T-helper 2 cell treated with Interferon-gamma antibody and Interleukin-4, amounts not matched to agents 100 ng/mL and 5 ng/mL, for 36 hours (primary cell): ENCODE results near the gene C5orf46. TPM values are rescaled to one million over a fixed set of nuclear protein-coding genes. Genes with fewer than 3 reads are reported as not detected.

ENCODE experiments used
- intact Hi-C: fragments of 100-400 bp; cut with micrococcal nuclease; formaldehyde crosslinking; loops from one replicate; pipeline ENCODE4 v1.15.1; 2023
- total RNA-seq: library from RNA; stranded (reverse); gene quantifications from 2 replicates; pipeline ENCODE4 v1.2.3, GENCODE V29; 2022

C5orf46 gene
- total RNA-seq, 1 donor from 2014 or later, result not detected

DNA sequence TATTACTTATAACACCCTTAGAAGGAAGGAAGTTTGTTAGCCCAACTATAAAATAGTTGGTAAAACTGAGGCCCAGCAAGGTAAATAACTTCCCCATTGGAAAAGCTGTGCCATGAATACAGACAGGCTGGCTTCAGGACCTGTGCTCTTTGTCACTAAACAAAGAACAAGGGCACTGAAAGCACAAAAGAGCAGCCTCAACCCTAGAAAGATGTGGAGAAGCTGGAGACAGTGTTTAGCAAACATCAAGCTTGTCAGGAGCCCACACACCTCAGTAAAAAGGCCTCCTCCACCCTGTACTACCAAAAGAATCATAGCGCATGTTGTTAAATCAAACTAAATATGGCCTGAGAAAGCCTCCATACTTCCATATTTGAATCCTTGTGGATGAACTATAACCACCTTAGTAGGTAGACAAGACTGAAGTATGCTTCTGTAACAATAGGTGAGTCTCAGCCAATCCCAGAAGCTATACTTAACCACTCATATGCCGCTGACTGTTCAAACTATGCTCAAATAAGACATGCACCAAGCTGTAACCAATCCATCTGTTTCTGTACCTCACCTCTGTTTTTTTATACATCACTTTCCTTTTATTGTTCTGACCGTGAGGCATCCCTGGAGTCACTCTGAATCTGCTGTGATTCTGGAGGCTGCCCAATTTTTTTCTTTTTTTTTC lies 46.2 kb downstream of the C5orf46 start:
- intact Hi-C loops, result no loop called here

DNA sequence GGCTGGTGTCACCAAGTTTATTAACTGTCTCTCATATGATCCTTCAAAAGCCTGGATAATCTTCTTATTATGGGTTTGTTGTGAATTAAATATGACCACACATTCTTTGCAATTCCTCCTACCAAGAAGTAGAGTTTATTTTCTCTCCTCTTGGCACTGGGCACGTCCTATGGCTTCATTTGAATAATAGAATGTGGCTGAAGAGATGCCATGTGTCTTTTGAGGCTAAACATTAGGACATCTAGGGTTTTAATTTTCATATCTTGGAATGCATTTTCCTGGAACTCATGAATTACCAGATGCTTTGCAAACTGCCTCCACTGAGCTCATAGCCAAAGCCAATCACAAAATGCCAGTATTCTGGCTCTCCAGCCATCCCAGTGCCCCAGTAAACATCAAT lies 47.8 kb downstream of the C5orf46 start:
- intact Hi-C loops, result no loop called here

- intact Hi-C loops, result no loop called here
Observed at GRCh38 chr5:147857302-147858129, 48.8 kb downstream of the C5orf46 start.

DNA sequence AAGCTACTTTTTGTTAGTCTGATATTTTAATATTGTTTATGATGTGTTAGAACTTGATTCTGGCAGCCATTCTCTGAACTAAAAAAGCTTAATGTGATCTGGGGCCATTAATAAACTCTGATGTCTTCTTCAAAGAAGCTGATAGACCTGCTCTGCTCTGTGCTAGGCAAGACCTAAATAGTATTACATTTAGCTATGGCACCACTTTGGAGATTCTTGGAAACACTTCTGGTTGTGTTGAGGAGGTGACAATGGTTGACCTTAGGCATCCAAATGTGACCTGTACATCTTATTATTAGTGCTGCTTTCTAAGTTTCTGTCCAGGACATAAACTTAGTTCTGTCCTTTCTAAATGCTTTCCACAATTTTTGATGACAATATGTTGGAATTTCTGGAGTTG lies 49.5 kb downstream of the C5orf46 start:
- intact Hi-C loops, result no loop called here

GRCh38 chr5:147855774-147856069 lies 50.6 kb downstream of the C5orf46 start:
- intact Hi-C loops, result no loop called here

DNA sequence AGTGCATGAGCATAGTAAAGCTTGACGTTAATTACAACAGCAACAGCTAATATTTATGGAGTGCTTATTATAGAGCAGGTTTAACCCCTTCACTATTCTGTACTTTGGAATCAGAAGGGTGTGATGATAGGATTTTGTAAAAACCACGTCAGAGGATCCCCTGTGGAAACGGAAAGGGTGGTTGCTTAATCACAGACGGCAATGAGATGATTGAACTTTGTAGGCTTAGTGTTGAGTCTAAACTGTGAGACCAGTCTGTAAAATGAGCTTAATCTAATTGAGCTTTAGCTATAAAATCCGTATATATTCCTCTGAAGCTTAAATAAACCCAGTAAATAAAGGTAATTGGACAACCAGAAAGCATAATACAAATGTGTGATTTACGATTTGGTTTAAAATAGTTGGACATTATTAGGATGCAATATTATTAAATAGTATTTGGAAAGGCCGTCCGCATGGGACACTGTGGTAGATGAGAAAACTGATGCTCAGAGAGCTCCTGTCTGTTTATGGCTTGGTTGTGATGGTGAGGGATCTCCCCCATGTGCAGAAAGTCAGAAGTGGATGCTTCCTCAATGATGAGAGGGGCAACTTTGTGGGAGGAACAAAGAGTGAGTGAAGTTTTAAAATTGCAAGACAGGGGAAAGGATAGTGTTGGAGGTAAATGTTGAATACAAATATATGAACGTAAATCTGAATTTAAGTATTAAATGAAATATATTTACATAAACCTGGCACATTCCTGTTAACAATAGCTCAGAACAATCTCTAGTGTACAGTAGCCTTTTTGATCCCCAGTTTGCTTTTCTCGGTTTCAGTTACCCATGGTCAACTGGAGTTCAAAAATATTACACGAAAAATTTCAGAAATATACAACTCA lies 51.2 kb downstream of the C5orf46 start:
- intact Hi-C loops, result no loop called here

- intact Hi-C loops, result no loop called here
Observed at GRCh38 chr5:147854331-147854730, 52.0 kb downstream of the C5orf46 start.

DNA sequence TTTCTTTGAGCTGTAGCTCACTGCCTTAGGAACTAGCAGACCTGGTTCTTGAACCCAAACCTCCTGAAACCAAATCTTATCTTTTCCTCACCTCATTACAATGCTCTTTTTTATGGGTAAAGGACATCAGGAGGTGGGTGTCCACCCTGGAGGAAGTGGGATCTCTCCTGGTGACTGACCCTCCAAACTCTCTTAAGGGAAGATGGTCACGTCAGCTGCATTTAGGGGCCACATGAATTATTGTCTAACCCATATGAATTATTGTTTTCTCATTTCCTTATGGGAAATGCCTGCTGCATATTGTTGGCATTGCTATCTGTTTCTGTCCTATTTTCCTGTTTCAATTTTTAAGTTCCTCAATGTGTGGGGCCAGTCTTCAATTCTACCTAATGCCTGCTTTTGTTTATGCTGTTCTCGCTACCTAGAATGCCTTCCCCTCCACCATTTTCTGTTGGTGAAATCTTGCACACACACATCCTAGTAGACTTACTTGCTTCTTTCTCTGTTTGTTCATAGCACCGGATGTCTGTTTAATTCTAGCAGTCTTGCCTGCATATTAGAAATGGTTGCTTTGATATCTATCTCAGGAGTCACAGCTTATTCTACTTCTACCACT lies 52.9 kb downstream of the C5orf46 start:
- intact Hi-C loops, result no loop called here

DNA sequence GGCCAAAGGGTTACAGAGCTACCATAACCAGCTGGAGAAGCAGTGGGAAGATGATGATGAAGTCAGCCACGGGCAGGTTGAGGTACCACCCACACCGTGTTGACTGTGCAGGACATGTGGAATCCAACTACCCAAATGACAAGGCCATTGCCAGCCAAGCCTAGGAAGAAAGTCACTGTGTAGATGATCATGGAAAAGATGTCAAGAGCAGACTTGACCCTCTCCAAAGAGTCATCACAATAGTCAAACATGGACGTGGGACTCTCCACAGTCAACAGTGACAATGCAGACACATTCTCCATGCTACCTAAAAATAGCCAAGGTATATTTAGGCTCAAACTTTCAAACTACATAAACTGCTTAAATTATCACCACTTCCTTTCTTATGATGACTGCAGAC lies 54.0 kb downstream of the C5orf46 start:
- intact Hi-C loops, result no loop called here

GRCh38 chr5:147851578-147851977 lies 54.8 kb downstream of the C5orf46 start:
- intact Hi-C loops, result no loop called here

- intact Hi-C loops, result loop anchor here (5.0 kb wide), 1 partner anchor 623 kb away; no protein-coding TSS in a partner anchor
Observed at GRCh38 chr5:147849226-147849625, 57.1 kb downstream of the C5orf46 start.

DNA sequence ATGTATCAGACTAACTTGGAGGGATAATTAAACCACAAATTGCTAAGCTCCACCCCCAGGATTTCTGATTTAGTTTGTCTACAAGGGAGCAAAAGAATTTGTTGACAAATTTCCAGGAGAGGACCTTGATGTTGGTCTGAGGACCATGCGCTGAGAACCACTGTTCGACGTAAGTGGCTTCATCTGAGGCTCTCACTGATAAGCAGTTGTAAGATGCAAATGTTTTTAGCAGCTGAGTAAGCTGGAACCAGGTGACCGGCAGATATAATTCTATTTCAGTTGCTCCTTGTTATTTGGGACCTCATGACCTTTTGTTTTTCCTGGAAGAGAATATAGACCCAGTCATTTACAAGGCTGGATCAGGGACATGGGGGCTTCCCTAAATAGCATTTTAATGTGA lies 60.7 kb downstream of the C5orf46 start:
- intact Hi-C loops, result loop anchor here (5.0 kb wide), 1 partner anchor 627 kb away; no protein-coding TSS in a partner anchor

GRCh38 chr5:147844846-147845245 lies 61.5 kb downstream of the C5orf46 start:
- intact Hi-C loops, result loop anchor here (5.0 kb wide), 1 partner anchor 627 kb away; no protein-coding TSS in a partner anchor

- intact Hi-C loops, result no loop called here
Observed at GRCh38 chr5:147842869-147843268, 63.5 kb downstream of the C5orf46 start.

Other genes starting within 250 kb of the C5orf46 start
- gene JAKMIP2, start 123.8 kb downstream of the C5orf46 start, total RNA-seq, result 7.6 and 9.5 TPM in 2 replicates
- not detected in 2 replicates for gene SPINK1, start 74.9 kb downstream of the C5orf46 start, total RNA-seq
- not detected in 2 replicates for gene SCGB3A2, start 27.8 kb downstream of the C5orf46 start, total RNA-seq
- not detected in 2 replicates for gene SPINK5, start 157.4 kb upstream of the C5orf46 start, total RNA-seq